Measurements from ENCODE around the gene RIC3. TPM values are rescaled to one million over a fixed set of nuclear protein-coding genes. Genes with fewer than 3 reads are reported as not detected.

Gene RIC3
- total RNA-seq, 1 donor from 2014 or later: 5.3 TPM

- no peaks in the 10 kb centered on the region for H3K9me3 ChIP-seq
- no peak for DNase-seq (ENCODE audit: low spot score in 2 of 2)
- H3K27ac ChIP-seq: peak overlapping the region; percentile 25 to 28
- TF ChIP-seq CTCF (IDR thresholded peaks at IDR 0.05): no peak
- no peaks in the 10 kb centered on the region for H3K36me3 ChIP-seq
- no peaks in the 10 kb centered on the region for H3K27me3 ChIP-seq
- H3K4me1 ChIP-seq: peaks cover 0 to 14% of the 10 kb centered on the region in 2 donors
- no peak overlapping the region for H3K4me3 ChIP-seq
- intact Hi-C loops (cut with DNase I): no loop called here
These were observed 100.8 kb downstream of the RIC3 start for GRCh38 chr11:8067929-8068575.

- H3K27me3 ChIP-seq: no peaks in the 10 kb centered on the region
- peaks cover 0 to 18% of the 10 kb centered on the region in 2 donors for H3K4me1 ChIP-seq
- TF ChIP-seq CTCF (IDR thresholded peaks at IDR 0.05): no peak
- no peaks in the 10 kb centered on the region for H3K9me3 ChIP-seq
- no peak overlapping the region for H3K4me3 ChIP-seq
- DNase-seq (ENCODE audit: low spot score in 2 of 2): no peak
- peak overlapping the region in 1 of 2 donors; percentile 28 for H3K27ac ChIP-seq
- intact Hi-C loops (cut with DNase I): no loop called here
- H3K36me3 ChIP-seq: no peaks in the 10 kb centered on the region
These were observed 101.3 kb downstream of the RIC3 start for GRCh38 chr11:8067567-8067928.

GRCh38 chr11:8066911-8067455 is 101.8 kb downstream of the RIC3 start:
- Histone ChIP-seq H3K27ac (no peak overlapping the region), H3K36me3 (no peaks in the 10 kb centered on the region), H3K4me3 (no peak overlapping the region), H3K9me3 (no peaks in the 10 kb centered on the region), H3K4me1 (peaks cover 0 to 19% of the 10 kb centered on the region in 2 donors), H3K27me3 (no peaks in the 10 kb centered on the region)
- peak in 1 of 2 donors; percentile 60 for DNase-seq (ENCODE audit: low spot score in 2 of 2)
- intact Hi-C loops (cut with DNase I): no loop called here
- TF ChIP-seq CTCF (IDR thresholded peaks at IDR 0.05): no peak

GRCh38 chr11:8066036-8066910 is 102.6 kb downstream of the RIC3 start:
- intact Hi-C loops (cut with DNase I): no loop called here

GRCh38 chr11:8065031-8065430 is 103.8 kb downstream of the RIC3 start:
- TF ChIP-seq CTCF (IDR thresholded peaks at IDR 0.05): no peak
- intact Hi-C loops (cut with DNase I): no loop called here
- H3K4me1 ChIP-seq: peaks cover 0 to 19% of the 10 kb centered on the region in 2 donors

More at GRCh38 chr11:8066036-8066910, 102.6 kb downstream of the RIC3 start:
- no peaks in the 10 kb centered on the region for H3K27me3 ChIP-seq
- H3K4me3 ChIP-seq: no peak overlapping the region
- TF ChIP-seq CTCF (IDR thresholded peaks at IDR 0.05): no peak
- peaks cover 0 to 19% of the 10 kb centered on the region in 2 donors for H3K4me1 ChIP-seq
- DNase-seq (ENCODE audit: low spot score in 2 of 2): peak in 1 of 2 donors; percentile 45
- no peaks in the 10 kb centered on the region for H3K36me3 ChIP-seq
- H3K9me3 ChIP-seq: no peaks in the 10 kb centered on the region
- H3K27ac ChIP-seq: no peak overlapping the region

More at GRCh38 chr11:8065031-8065430, 103.8 kb downstream of the RIC3 start:
- H3K9me3 ChIP-seq: no peaks in the 10 kb centered on the region
- H3K27me3 ChIP-seq: no peaks in the 10 kb centered on the region
- H3K36me3 ChIP-seq: no peaks in the 10 kb centered on the region
- no peak overlapping the region for H3K4me3 ChIP-seq
- DNase-seq (ENCODE audit: low spot score in 2 of 2): no peak
- H3K27ac ChIP-seq: peak overlapping the region in 1 of 2 donors; percentile 35
